ENCODE data around the gene MYO1E. TPM values are rescaled to one million over a fixed set of nuclear protein-coding genes. Genes with fewer than 3 reads are reported as not detected.

MYO1E gene
- total RNA-seq, 1 donor = 93.5 TPM

GRCh38 chr15:59279023-59279422, 93.6 kb downstream of the MYO1E start:
- H3K4me3 ChIP-seq (ENCODE audit: low read depth, low read length) = no peak overlapping the region
- no peak for TF ChIP-seq CTCF (IDR thresholded peaks at IDR 0.05; ENCODE audit: insufficient read depth, low read length)
- no peak for DNase-seq (ENCODE audit: low read depth)

GRCh38 chr15:59278120-59278519, 94.6 kb downstream of the MYO1E start:
- no peak overlapping the region for H3K4me3 ChIP-seq (ENCODE audit: low read depth, low read length)
- peak; percentile 52 for DNase-seq (ENCODE audit: low read depth)
- no peak for TF ChIP-seq CTCF (IDR thresholded peaks at IDR 0.05; ENCODE audit: insufficient read depth, low read length)

GRCh38 chr15:59276225-59277178, 96.2 kb downstream of the MYO1E start:
- DNase-seq (ENCODE audit: low read depth) = no peak
- H3K4me3 ChIP-seq (ENCODE audit: low read depth, low read length) = no peak overlapping the region
- TF ChIP-seq CTCF (IDR thresholded peaks at IDR 0.05; ENCODE audit: insufficient read depth, low read length) = no peak

GRCh38 chr15:59274126-59274970, 98.3 kb downstream of the MYO1E start:
- TF ChIP-seq CTCF (IDR thresholded peaks at IDR 0.05; ENCODE audit: insufficient read depth, low read length) = no peak
- peak; percentile 66 for DNase-seq (ENCODE audit: low read depth)
- H3K4me3 ChIP-seq (ENCODE audit: low read depth, low read length) = no peak overlapping the region

- DNase-seq (ENCODE audit: low read depth) = no peak
- no peak for TF ChIP-seq CTCF (IDR thresholded peaks at IDR 0.05; ENCODE audit: insufficient read depth, low read length)
- no peak overlapping the region for H3K4me3 ChIP-seq (ENCODE audit: low read depth, low read length)
Observed at GRCh38 chr15:59273234-59273633, 99.4 kb downstream of the MYO1E start.

- no peak for TF ChIP-seq CTCF (IDR thresholded peaks at IDR 0.05; ENCODE audit: insufficient read depth, low read length)
- H3K4me3 ChIP-seq (ENCODE audit: low read depth, low read length) = no peak overlapping the region
- DNase-seq (ENCODE audit: low read depth) = no peak
Observed at GRCh38 chr15:59271595-59272201, 101.0 kb downstream of the MYO1E start.

Measured in fibroblast of the aortic adventitia (primary cell).